ENCODE measurements around the gene UST.

GRCh38 chr6:149053848-149054558, 307.2 kb downstream of the UST start:
- TF ChIP-seq TBP (IDR thresholded peaks at IDR 0.05; ENCODE audit: low read depth, low read length) (no peak), POLR2A (IDR thresholded peaks at IDR 0.05; ENCODE audit: control extremely low read depth in 1 of 2, low read depth in 2 of 2, low read length in 2 of 2) (no peak), RFX5 (IDR thresholded peaks at IDR 0.05; ENCODE audit: borderline replicate concordance, low read depth, low read length) (no peak), SRF (IDR thresholded peaks at IDR 0.05; ENCODE audit: low read depth, low read length) (no peak), EZH2 (IDR thresholded peaks at IDR 0.05; ENCODE audit: low read depth, low read length, severe bottlenecking) (no peak), JUND (IDR thresholded peaks at IDR 0.05; ENCODE audit: low read length) (no peak), RAD21 (IDR thresholded peaks at IDR 0.05 in 1 of 2, conservative IDR thresholded peaks at IDR 0.05 in 1 of 2; ENCODE audit: low read depth in 2 of 2, low read length in 2 of 2) (no peak), GTF2F1 (IDR thresholded peaks at IDR 0.05; ENCODE audit: borderline replicate concordance, low read depth, low read length) (no peak), YY1 (IDR thresholded peaks at IDR 0.05; ENCODE audit: low read depth, low read length) (no peak)

All from H1 (cell line).